Ovary (tissue), 9 donors: Measurements from ENCODE around the gene ZNF771. TPM values are rescaled to one million over a fixed set of nuclear protein-coding genes. Genes with fewer than 3 reads are reported as not detected.

Experiments used
- DNase-seq, 5 donors: peaks; one replicate each; pipeline ENCODE4 v3.0.0-alpha.2; 2019 to 2020
- H3K27ac ChIP-seq, 2 donors: fragments of 200-600 bp; one replicate each; pipeline versions ENCODE4 v1.5.1 to v1.8.0; 2019 to 2022
- H3K27me3 ChIP-seq: fragments of 200-600 bp; one replicate; pipeline ENCODE4 v1.8.0; 2022
- H3K36me3 ChIP-seq: fragments of 200-600 bp; sonication (generic); one replicate; pipeline ENCODE4 v1.5.1; 2019
- H3K4me1 ChIP-seq: one replicate; pipeline ENCODE4 v1.8.1; 2013; ENCODE audit warnings: mild to moderate bottlenecking, moderate library complexity; ENCODE audit not compliant: insufficient read depth
- H3K4me3 ChIP-seq: fragments of 200-600 bp; sonication (generic); one replicate; pipeline ENCODE4 v1.5.1; 2017
- H3K9me3 ChIP-seq, 2 donors: fragments of 200-600 bp in 1 of 2; sonication (generic) in 1 of 2; one replicate each; pipeline versions ENCODE4 v1.5.1 to v1.8.1; 2013 to 2019; ENCODE audit warnings: mild to moderate bottlenecking in 1 of 2, moderate library complexity in 1 of 2
- EP300 ChIP-seq: sonication (generic); formaldehyde crosslinking; IDR thresholded peaks from one replicate; pipeline ENCODE4 v1.6.1; 2017; ENCODE audit warnings: antibody characterized with exemption
- POLR2A ChIP-seq: fragments of 450-650 bp; IDR thresholded peaks from one replicate; pipeline ENCODE4 v1.6.1; 2017; ENCODE audit warnings: antibody characterized with exemption, mild to moderate bottlenecking, moderate library complexity
- WGBS, 3 donors: extraction: QIAGEN DNeasy Blood & Tissue Kit in 1 of 3; methylation state at CpG; one replicate each; pipeline versions ENCODE4 v1.1.5 to v1.1.7; 2013 to 2017; 5-methylcytosine and 5-hydroxymethylcytosine counted together
- intact Hi-C, 4 donors: fragments of 100-400 bp; cut with DNase I; formaldehyde crosslinking; loops; one replicate each; pipeline versions ENCODE4 v1.11.0 to v1.15.1; 2022 to 2023
- polyA plus RNA-seq, 2 donors: library from polyadenylated mRNA; stranded (reverse); fragments of 200-250 nt in 1 of 2; fragments of 350-450 nt in 1 of 2; fragmentation: Illumina TruSeq in 1 of 2; extraction: RNeasy Lipid Tissue Mini Kit (QIAGEN cat#74804) in 1 of 2; gene quantifications; one replicate each; pipeline ENCODE4 v1.2.3, GENCODE V29; 2013 to 2014
- total RNA-seq, 7 donors: library from RNA; depleted of rRNA in 2 of 7; stranded (reverse); fragments of >200 nt in 2 of 7; fragmentation: NEBNext Ultra II Directional in 3 of 7; extraction: Animal tissue kit (Norgen Biotek cat#: 25700) in 3 of 7; gene quantifications; one replicate each; pipeline versions ENCODE4 v1.1.0 to v1.2.4, GENCODE V29; 2016 to 2023
- TF ChIP-seq, protein P1 (sequence below), 3 donors: fragments of 450-650 bp in 2 of 3; fragments of 200-600 bp in 1 of 3; IDR thresholded peaks; one replicate each; pipeline versions ENCODE4 v1.5.1 to v1.8.0; 2016 to 2022; ENCODE audit warnings: antibody characterized with exemption in 3 of 3, mild to moderate bottlenecking in 1 of 3
- donor health status: DM: no; HTN: no; CAD: no; lungs with moderate emphysema.
- donor health status: DM: no; HTN: no; CAD: no.
- donor health status: Bipolar disorder and iron deficiency.
- donor health status: DM: yes; HTN: yes; CAD: no.
- donor health status: DM: no; HTN: no; CAD: no.
- donor health status: DM: yes; HTN: yes; CAD: no.

The ZNF771 gene
- total and polyA plus RNA-seq, 9 donors: 4.1 to 33.3 (median 15.9) TPM

DNA sequence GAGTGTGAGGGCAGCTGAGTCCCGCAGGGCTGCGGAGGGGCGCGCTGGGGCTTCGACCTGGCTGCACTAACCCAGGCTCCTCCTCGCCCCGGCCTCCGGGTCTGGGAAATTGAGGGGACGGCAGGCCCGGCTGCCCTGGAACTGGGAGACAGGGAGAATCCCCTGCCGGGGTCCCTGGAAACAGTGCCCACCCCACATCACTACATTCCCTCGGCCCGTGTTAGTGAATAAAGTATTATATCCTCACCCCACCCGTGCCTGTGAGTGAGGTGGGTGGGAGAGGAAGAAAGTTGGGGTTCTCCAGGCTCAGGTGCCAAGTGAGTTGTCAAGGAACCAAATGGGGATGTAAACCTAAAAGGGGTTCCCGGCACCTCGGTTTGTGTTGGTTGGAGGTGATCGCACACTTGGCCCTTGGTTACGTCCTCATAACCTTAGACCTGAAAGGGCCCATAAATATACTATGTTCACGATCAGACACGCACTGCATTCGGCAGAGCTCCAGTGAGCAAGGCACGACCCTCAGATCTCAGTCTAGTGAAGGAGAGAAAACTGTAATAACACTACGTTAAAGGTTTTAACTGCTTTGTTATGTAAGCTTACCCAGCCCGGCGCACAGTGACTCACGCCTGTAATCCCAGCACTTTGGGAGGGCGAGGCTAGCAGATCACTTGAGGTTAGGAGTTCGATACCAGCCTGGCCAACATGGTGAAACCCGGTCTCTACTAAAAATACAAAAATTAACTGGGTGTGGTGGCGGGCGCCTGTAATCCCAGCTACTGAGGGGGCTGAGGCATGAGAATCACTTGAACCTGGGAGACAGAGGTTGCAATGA, 11.2 kb downstream of the ZNF771 start:
- TF ChIP-seq, protein P1, sequence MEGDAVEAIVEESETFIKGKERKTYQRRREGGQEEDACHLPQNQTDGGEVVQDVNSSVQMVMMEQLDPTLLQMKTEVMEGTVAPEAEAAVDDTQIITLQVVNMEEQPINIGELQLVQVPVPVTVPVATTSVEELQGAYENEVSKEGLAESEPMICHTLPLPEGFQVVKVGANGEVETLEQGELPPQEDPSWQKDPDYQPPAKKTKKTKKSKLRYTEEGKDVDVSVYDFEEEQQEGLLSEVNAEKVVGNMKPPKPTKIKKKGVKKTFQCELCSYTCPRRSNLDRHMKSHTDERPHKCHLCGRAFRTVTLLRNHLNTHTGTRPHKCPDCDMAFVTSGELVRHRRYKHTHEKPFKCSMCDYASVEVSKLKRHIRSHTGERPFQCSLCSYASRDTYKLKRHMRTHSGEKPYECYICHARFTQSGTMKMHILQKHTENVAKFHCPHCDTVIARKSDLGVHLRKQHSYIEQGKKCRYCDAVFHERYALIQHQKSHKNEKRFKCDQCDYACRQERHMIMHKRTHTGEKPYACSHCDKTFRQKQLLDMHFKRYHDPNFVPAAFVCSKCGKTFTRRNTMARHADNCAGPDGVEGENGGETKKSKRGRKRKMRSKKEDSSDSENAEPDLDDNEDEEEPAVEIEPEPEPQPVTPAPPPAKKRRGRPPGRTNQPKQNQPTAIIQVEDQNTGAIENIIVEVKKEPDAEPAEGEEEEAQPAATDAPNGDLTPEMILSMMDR (IDR thresholded peaks at IDR 0.05): no peak
- TF ChIP-seq POLR2A (no peak), EP300 (no peak)
- Histone ChIP-seq H3K4me3 (peak overlapping the region; percentile 46), H3K4me1 (peaks cover 5% of the 10 kb centered on the region), H3K27ac (peak overlapping the region in 1 of 2 donors; percentile 69), H3K36me3 (no peaks in the 10 kb centered on the region), H3K27me3 (no peaks in the 10 kb centered on the region), H3K9me3 (no peaks in the 10 kb centered on the region)
- no peak for DNase-seq
- intact Hi-C loops: loop anchor here in 2 of 4 donors (5.0 to 10.0 kb wide), 2 partner anchors 324 to 326 kb away; partner anchors contain the start of genes TBX6 (in 2 of the 2) and YPEL3 (in 1 of the 2)
- 57 to 77% (median 69%) methylated on average over 25 to 31 of the region's 31 CpGs for WGBS, 3 donors

DNA sequence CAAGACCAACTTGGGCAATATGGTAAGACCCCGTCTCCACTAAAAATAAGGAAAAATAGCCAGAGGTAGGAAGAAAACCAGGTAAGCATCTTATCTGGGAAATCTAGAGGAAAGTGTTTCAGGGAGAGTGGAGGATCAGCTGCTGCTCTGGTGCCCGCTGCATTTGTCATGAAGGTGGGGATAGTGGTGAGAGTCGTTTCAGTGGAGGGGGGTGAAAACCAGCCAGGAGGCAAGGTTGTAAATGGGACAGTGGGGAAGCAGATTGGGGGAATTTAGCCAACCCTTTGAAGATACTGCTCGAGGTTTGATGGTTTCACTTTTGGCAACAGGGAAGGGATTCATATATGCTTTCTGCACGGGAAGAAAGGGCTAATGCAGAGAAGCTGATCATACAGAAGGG, 13.6 kb downstream of the ZNF771 start:
- no peaks in the 10 kb centered on the region for H3K27me3 ChIP-seq
- intact Hi-C loops: loop anchor here in 2 of 4 donors (10.0 kb wide), 2 partner anchors 134 to 204 kb away; partner anchors contain the start of gene ZNF764 (in 1 of the 2)
- no peaks in the 10 kb centered on the region for H3K36me3 ChIP-seq
- H3K9me3 ChIP-seq: no peaks in the 10 kb centered on the region
- 60 to 70% (median 63%) methylated on average over 5 of the region's 5 CpGs for WGBS, 3 donors
- DNase-seq: no peak
- peaks cover 5% of the 10 kb centered on the region for H3K4me1 ChIP-seq
- H3K4me3 ChIP-seq: no peak overlapping the region
- TF ChIP-seq, protein P1 (IDR thresholded peaks at IDR 0.05): no peak
- TF ChIP-seq EP300: no peak
- no peak for TF ChIP-seq POLR2A
- no peak overlapping the region for H3K27ac ChIP-seq

DNA sequence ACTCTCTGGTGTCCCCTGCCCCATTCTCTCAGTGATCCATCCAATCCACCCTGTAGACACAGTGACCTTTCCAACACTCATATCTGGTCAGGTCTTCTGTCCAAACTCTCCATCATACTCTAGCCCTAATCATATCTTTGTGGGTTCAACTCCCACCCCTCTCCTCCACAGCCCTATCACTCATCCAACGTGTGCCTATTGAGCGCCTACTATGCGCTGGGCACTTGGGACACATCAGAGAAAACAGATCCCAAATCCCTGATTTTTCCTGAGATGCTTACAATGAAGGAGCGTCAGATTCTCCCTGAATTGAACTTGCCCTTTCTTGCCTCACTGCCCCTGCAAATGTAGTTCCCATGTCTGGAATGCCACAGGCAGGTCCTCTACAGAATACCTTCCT, 20.6 kb downstream of the ZNF771 start:
- H3K4me1 ChIP-seq: peaks cover 7% of the 10 kb centered on the region
- no peaks in the 10 kb centered on the region for H3K36me3 ChIP-seq
- H3K9me3 ChIP-seq: no peaks in the 10 kb centered on the region
- H3K4me3 ChIP-seq: no peak overlapping the region
- H3K27ac ChIP-seq: no peak overlapping the region
- H3K27me3 ChIP-seq: no peaks in the 10 kb centered on the region
- no peak for TF ChIP-seq POLR2A
- no peak for TF ChIP-seq EP300
- TF ChIP-seq, protein P1 (IDR thresholded peaks at IDR 0.05): no peak
- 83 to 87% (median 84%) methylated on average over 4 of the region's 4 CpGs for WGBS, 3 donors
- no peak for DNase-seq
- intact Hi-C loops: loop anchor here in 2 of 4 donors (10.0 kb wide), 2 partner anchors 127 to 197 kb away; partner anchors contain the start of gene ZNF764 (in 1 of the 2)

DNA sequence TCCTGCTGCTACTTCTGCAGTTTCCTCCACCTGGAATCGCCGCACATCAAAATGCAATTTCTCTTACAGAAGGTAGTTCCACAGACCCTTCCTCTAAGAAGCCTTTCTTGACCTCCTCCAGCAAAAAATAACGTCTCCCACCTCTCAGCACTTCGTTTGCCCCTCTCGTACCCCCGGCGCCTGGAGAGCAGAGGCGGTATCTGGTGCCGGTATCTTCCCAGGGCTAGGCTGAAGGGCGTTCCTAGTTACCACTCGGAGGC, 21.9 kb downstream of the ZNF771 start:
- intact Hi-C loops: loop anchor here in 2 of 4 donors (10.0 kb wide), 2 partner anchors 125 to 195 kb away; partner anchors contain the start of gene ZNF764 (in 1 of the 2)
- DNase-seq: no peak
- TF ChIP-seq EP300 (no peak), POLR2A (no peak)
- TF ChIP-seq, protein P1 (IDR thresholded peaks at IDR 0.05): no peak

More for the DNA sequence above, 21.9 kb downstream of the ZNF771 start:
- peaks cover 7% of the 10 kb centered on the region for H3K4me1 ChIP-seq
- no peaks in the 10 kb centered on the region for H3K27me3 ChIP-seq
- H3K27ac ChIP-seq: peak overlapping the region in 1 of 2 donors; percentile 71
- H3K36me3 ChIP-seq: no peaks in the 10 kb centered on the region
- H3K4me3 ChIP-seq: peak overlapping the region; percentile 57
- H3K9me3 ChIP-seq: no peaks in the 10 kb centered on the region
- WGBS, 3 donors: 1 to 2% (median 1%) methylated on average over 11 of the region's 11 CpGs
